OCI-LY7 (cell line): ENCODE results near the gene CDC37L1. TPM values are rescaled to one million over a fixed set of nuclear protein-coding genes. Genes with fewer than 3 reads are reported as not detected.
"Not testable (repeated sequence)": the region's sequence is repeated elsewhere in the genome, so short reads cannot be mapped to it uniquely, and the experiment has no call there.

Experiments used
- BruUV-seq: library from RNA; stranded (reverse); fragments of 400-500 nt; replicated peaks from 2 replicates; lab custom pipeline; 2021; lab: Mats Ljungman, UMichigan
- CTCF ChIA-PET: fragments of 300-600 bp; sonication (Branson Sonifier 250); formaldehyde crosslinking; loops from one replicate; lab custom pipeline; 2022; ENCODE audit warnings: antibody characterized with exemption; ENCODE audit not compliant: unreplicated experiment; lab: Charles Lee
- POLR2A ChIA-PET: fragments of 300-600 bp; sonication (Branson Sonifier 250); formaldehyde crosslinking; loops from one replicate; lab custom pipeline; 2022; ENCODE audit warnings: antibody characterized with exemption; lab: Charles Lee
- DNase-seq: peaks from one replicate; pipeline ENCODE4 v3.0.0-alpha.2; 2015; ENCODE audit warnings: low spot score
- H2AFZ ChIP-seq: fragments of 200-600 bp; sonication (generic), shearing (Covaris generic); 2 replicates; pipeline ENCODE4 v1.6.1; 2014; ENCODE audit warnings: mild to moderate bottlenecking, antibody characterized with exemption, low read length, moderate library complexity
- H3K27ac ChIP-seq: fragments of 200-600 bp; sonication (generic); 2 replicates; pipeline ENCODE4 v1.5.1; 2014; ENCODE audit warnings: mixed run types, low read depth, mild to moderate bottlenecking, moderate library complexity, low read length, inconsistent platforms; ENCODE audit not compliant: poor library complexity, severe bottlenecking
- H3K36me3 ChIP-seq: fragments of 200-600 bp; sonication (generic); 2 replicates; pipeline ENCODE4 v1.6.1; 2014; ENCODE audit warnings: mild to moderate bottlenecking, antibody characterized with exemption, low read length, moderate library complexity, mixed read lengths; ENCODE audit not compliant: insufficient read depth
- H3K4me1 ChIP-seq: fragments of 200-600 bp; sonication (generic); 2 replicates; pipeline ENCODE4 v1.5.1; 2014; ENCODE audit warnings: mild to moderate bottlenecking, low read length; ENCODE audit not compliant: insufficient read depth, poor library complexity, severe bottlenecking
- H3K4me2 ChIP-seq: fragments of 200-600 bp; sonication (generic); 2 replicates; pipeline ENCODE4 v1.6.1; 2014; ENCODE audit warnings: mild to moderate bottlenecking, low read length
- H3K4me3 ChIP-seq: fragments of 200-600 bp; sonication (generic); 2 replicates; pipeline ENCODE4 v1.5.1; 2014; ENCODE audit warnings: mild to moderate bottlenecking, low read depth, low read length; ENCODE audit not compliant: poor library complexity, severe bottlenecking
- H3K79me2 ChIP-seq: fragments of 200-600 bp; sonication (generic); 2 replicates; pipeline ENCODE4 v1.6.1; 2016; ENCODE audit warnings: low read depth, mild to moderate bottlenecking, low read length, moderate library complexity, mixed read lengths; ENCODE audit not compliant: insufficient read depth
- H3K9me2 ChIP-seq: fragments of 200-600 bp; sonication (generic); 2 replicates; pipeline ENCODE4 v1.6.1; 2016; ENCODE audit warnings: mild to moderate bottlenecking, low read length, mixed read lengths; ENCODE audit not compliant: insufficient read depth
- H3K9me3 ChIP-seq: fragments of 200-600 bp; sonication (generic); 2 replicates; pipeline ENCODE4 v1.6.1; 2014; ENCODE audit warnings: mild to moderate bottlenecking, mixed run types, low read length, mixed read lengths
- H4K20me1 ChIP-seq: fragments of 200-600 bp; sonication (generic); 2 replicates; pipeline ENCODE4 v1.6.1; 2014; ENCODE audit warnings: mild to moderate bottlenecking, antibody characterized with exemption, low read length, moderate library complexity, mixed read lengths; ENCODE audit not compliant: insufficient read depth
- CTCF ChIP-seq: fragments of 200-600 bp; sonication (generic); conservative IDR thresholded peaks from 2 replicates; pipeline ENCODE4 v1.5.1; 2014; ENCODE audit warnings: mild to moderate bottlenecking, antibody characterized with exemption, low read length, moderate library complexity, mixed read lengths
- EZH2phosphoT487 ChIP-seq: fragments of 200-600 bp; sonication (generic); IDR thresholded peaks from 2 replicates; pipeline ENCODE4 v1.6.1; 2018; ENCODE audit warnings: low read depth, borderline replicate concordance, mild to moderate bottlenecking, mixed run types, antibody characterized with exemption, low read length, moderate library complexity, mixed read lengths
- intact Hi-C: fragments of 100-400 bp; cut with micrococcal nuclease; formaldehyde crosslinking; loops from one replicate; pipeline ENCODE4 v1.10.0; 2022; ENCODE audit not compliant: unreplicated experiment
- total RNA-seq, 2 experiments: library from RNA; depleted of rRNA in 1 of 2; stranded (reverse); fragments of >200 nt in 1 of 2; shearing (Covaris generic) in 1 of 2; gene quantifications; 2 replicates each; pipeline ENCODE4 v1.2.3, GENCODE V29; 2014 to 2022

The CDC37L1 gene
- total RNA-seq, 2 experiments from 2014 or later, result 9.3 to 11.7 TPM

- TF ChIP-seq EZH2phosphoT487 (no peak), CTCF (no peak)
- no peaks in the 10 kb centered on the region for H3K9me3 ChIP-seq
- BruUV-seq, result no TSS peak
- H3K4me3 ChIP-seq, result no peak overlapping the region
- ChIA-PET CTCF (no interaction called here), POLR2A (no interaction called here)
- H2AFZ ChIP-seq, result no peak overlapping the region
- H3K9me2 ChIP-seq, result no peaks in the 10 kb centered on the region
- H3K4me2 ChIP-seq, result no peak overlapping the region
- intact Hi-C loops, result no loop called here
- H3K4me1 ChIP-seq, result no peaks in the 10 kb centered on the region
- H3K27ac ChIP-seq, result no peak overlapping the region
- H3K36me3 ChIP-seq, result no peaks in the 10 kb centered on the region
- no peaks in the 10 kb centered on the region for H4K20me1 ChIP-seq
- no peak for DNase-seq
- H3K79me2 ChIP-seq, result no peaks in the 10 kb centered on the region
These were observed 22.7 kb upstream of the CDC37L1 start for GRCh38 chr9:4656621-4657020.

- POLR2A ChIA-PET, result interaction anchor here (0.7 kb wide), 1 partner anchor 280 kb away, joined by 3 read pairs; no protein-coding TSS in a partner anchor
- no peaks in the 10 kb centered on the region for H4K20me1 ChIP-seq
- TF ChIP-seq CTCF, result no peak
- no peak for TF ChIP-seq EZH2phosphoT487
- H3K4me1 ChIP-seq, result no peaks in the 10 kb centered on the region
- no peaks in the 10 kb centered on the region for H3K36me3 ChIP-seq
- no peak for DNase-seq
- CTCF ChIA-PET, result no interaction called here
- H3K4me3 ChIP-seq, result no peak overlapping the region
- H3K79me2 ChIP-seq, result no peaks in the 10 kb centered on the region
- H2AFZ ChIP-seq, result no peak overlapping the region
- no peak overlapping the region for H3K4me2 ChIP-seq
- no peaks in the 10 kb centered on the region for H3K9me2 ChIP-seq
- no peak overlapping the region for H3K27ac ChIP-seq
- BruUV-seq, result no TSS peak
- no peaks in the 10 kb centered on the region for H3K9me3 ChIP-seq
- intact Hi-C loops, result no loop called here
These were observed 21.8 kb upstream of the CDC37L1 start for GRCh38 chr9:4657426-4658159.

- H2AFZ ChIP-seq, H3K9me3 ChIP-seq, BruUV-seq, H3K27ac ChIP-seq, CTCF ChIA-PET, DNase-seq, H3K4me2 ChIP-seq, H3K9me2 ChIP-seq, H3K36me3 ChIP-seq, H3K79me2 ChIP-seq, H3K4me3 ChIP-seq, H4K20me1 ChIP-seq: not testable (repeated sequence)
- H3K4me1 ChIP-seq, result peaks cover 16% of the 10 kb centered on the region
- POLR2A ChIA-PET, result interaction anchor here (0.7 kb wide), 1 partner anchor 116 kb away, joined by 3 read pairs; no protein-coding TSS in a partner anchor
- intact Hi-C loops, result loop anchor here (5.0 kb wide), 2 partner anchors 322 to 777 kb away; partner anchors contain the start of gene PLGRKT
These were observed 18.7 kb upstream of the CDC37L1 start for GRCh38 chr9:4660665-4661064.
